Panc1 (cell line): ENCODE results near the gene TRIM44. TPM values are rescaled to one million over a fixed set of nuclear protein-coding genes. Genes with fewer than 3 reads are reported as not detected.

ENCODE experiments used
- ATAC-seq: fragments of 200-7000 bp; cut with Tn5 transposase; 2 replicates; pipeline ENCODE4 v1.9.1; 2020; ENCODE audit warnings: mild to moderate bottlenecking, moderate library complexity
- BruUV-seq: library from RNA; stranded (reverse); fragments of 400-500 nt; replicated peaks from 2 replicates; lab custom pipeline; 2021; lab: Mats Ljungman, UMichigan
- CTCF ChIA-PET: fragments of 300-600 bp; sonication (Branson Sonifier 250); formaldehyde crosslinking; loops from one replicate; lab custom pipeline; 2022; ENCODE audit warnings: antibody characterized with exemption; lab: Charles Lee
- POLR2A ChIA-PET: fragments of 300-600 bp; sonication (Branson Sonifier 250); formaldehyde crosslinking; loops from one replicate; lab custom pipeline; 2022; ENCODE audit warnings: antibody characterized with exemption; lab: Charles Lee
- DNase-seq: peaks from one replicate; pipeline ENCODE4 v3.0.0-alpha.2; 2010; ENCODE audit warnings: low read depth, low spot score
- H3K27ac ChIP-seq: 2 replicates; pipeline ENCODE4 v1.5.1; 2011; ENCODE audit warnings: mild to moderate bottlenecking, low read length, inconsistent platforms
- H3K27me3 ChIP-seq: fragments of 200-500 bp; sonication (Bioruptor generic); 2 replicates; pipeline ENCODE4 v1.6.0; 2014; ENCODE audit warnings: low read length, inconsistent platforms; ENCODE audit not compliant: control insufficient read depth, insufficient read depth
- H3K36me3 ChIP-seq: fragments of 200-500 bp; sonication (Bioruptor generic); 2 replicates; pipeline ENCODE4 v1.5.1; 2014; ENCODE audit warnings: inconsistent platforms, mild to moderate bottlenecking, low read length, moderate library complexity; ENCODE audit not compliant: control insufficient read depth, insufficient read depth
- H3K4me1 ChIP-seq: 2 replicates; pipeline ENCODE4 v1.5.1; 2011; ENCODE audit warnings: inconsistent platforms, mild to moderate bottlenecking, low read length, moderate library complexity; ENCODE audit not compliant: control insufficient read depth, insufficient read depth
- H3K4me3 ChIP-seq, 2 experiments: 2 replicates each; pipeline ENCODE4 v1.5.1; 2011 to 2012; ENCODE audit warnings: low read depth in 2 of 2, low read length in 2 of 2, mild to moderate bottlenecking in 2 of 2, inconsistent platforms in 1 of 2, moderate library complexity in 1 of 2
- H3K9me3 ChIP-seq: fragments of 200-500 bp; sonication (Bioruptor generic); 2 replicates; pipeline ENCODE4 v1.5.1; 2014; ENCODE audit warnings: low read depth, mild to moderate bottlenecking, inconsistent platforms, low read length, moderate library complexity; ENCODE audit not compliant: control insufficient read depth, insufficient read depth
- POLR2AphosphoS5 ChIP-seq: IDR thresholded peaks from 2 replicates; pipeline ENCODE4 v1.6.1; 2012; ENCODE audit warnings: mild to moderate bottlenecking, low read depth, low read length, moderate library complexity
- REST ChIP-seq, 2 experiments: IDR thresholded peaks; 2 replicates each; pipeline ENCODE4 v1.6.1; 2011 to 2012; ENCODE audit warnings: low read depth in 2 of 2, control low read depth in 1 of 2, low read length in 1 of 2, mild to moderate bottlenecking in 1 of 2, moderate library complexity in 1 of 2; ENCODE audit not compliant: insufficient read depth in 1 of 2
- SIN3A ChIP-seq: IDR thresholded peaks from 2 replicates; pipeline ENCODE4 v1.6.1; 2012; ENCODE audit warnings: low read depth, mild to moderate bottlenecking, low read length, moderate library complexity, borderline replicate concordance; ENCODE audit not compliant: insufficient read depth
- TCF7L2 ChIP-seq: IDR thresholded peaks from 2 replicates; pipeline ENCODE4 v1.6.1; 2011; ENCODE audit warnings: mild to moderate bottlenecking, low read depth, low read length, inconsistent platforms
- in situ Hi-C: cut with HindIII; loops from 2 replicates; pipeline ENCODE4 v1.10.0; 2016; ENCODE audit warnings: low sequenced_read_pairs, low pct_unique_long_range_greater_than_20kb
- intact Hi-C: fragments of 100-400 bp; cut with micrococcal nuclease; formaldehyde crosslinking; loops from one replicate; pipeline ENCODE4 v1.10.0; 2022; ENCODE audit not compliant: unreplicated experiment
- total RNA-seq: library from RNA; stranded (reverse); gene quantifications from one replicate; pipeline ENCODE4 v1.2.1, GENCODE V29; 2021; ENCODE audit not compliant: unreplicated experiment
- TF ChIP-seq, protein P1 (sequence below): fragments of 450-650 bp; IDR thresholded peaks from 2 replicates; pipeline ENCODE4 v1.5.1; 2017; ENCODE audit warnings: mild to moderate bottlenecking

The TRIM44 gene
- total RNA-seq, 1 experiment from 2014 or later = 80.3 TPM

- peaks cover 38% of the 10 kb centered on the region for H3K4me1 ChIP-seq
- intact Hi-C loops (loop anchor here (5.0 to 10.0 kb wide), 3 partner anchors 205 to 530 kb away; no protein-coding TSS in a partner anchor), in situ Hi-C loops (no loop called here)
- no peaks in the 10 kb centered on the region for H3K9me3 ChIP-seq
- CTCF ChIA-PET = interaction anchor here (0.7 to 1.0 kb wide), 2 partner anchors 205 to 674 kb away, joined by 5 to 7 read pairs; no protein-coding TSS in a partner anchor
- ATAC-seq (no peak), DNase-seq (no peak)
- no peaks in the 10 kb centered on the region for H3K36me3 ChIP-seq
- peaks cover 2% of the 10 kb centered on the region for H3K27me3 ChIP-seq
- peak overlapping the region; percentile 68 for H3K27ac ChIP-seq
- TF ChIP-seq TCF7L2 (no peak), REST (IDR thresholded peaks at IDR 0.05; ENCODE audit: insufficient read depth in 1 of 2, low read depth in 2 of 2, low read length in 1 of 2) (no peak), POLR2AphosphoS5 (no peak), SIN3A (no peak)
- TF ChIP-seq, protein P1, sequence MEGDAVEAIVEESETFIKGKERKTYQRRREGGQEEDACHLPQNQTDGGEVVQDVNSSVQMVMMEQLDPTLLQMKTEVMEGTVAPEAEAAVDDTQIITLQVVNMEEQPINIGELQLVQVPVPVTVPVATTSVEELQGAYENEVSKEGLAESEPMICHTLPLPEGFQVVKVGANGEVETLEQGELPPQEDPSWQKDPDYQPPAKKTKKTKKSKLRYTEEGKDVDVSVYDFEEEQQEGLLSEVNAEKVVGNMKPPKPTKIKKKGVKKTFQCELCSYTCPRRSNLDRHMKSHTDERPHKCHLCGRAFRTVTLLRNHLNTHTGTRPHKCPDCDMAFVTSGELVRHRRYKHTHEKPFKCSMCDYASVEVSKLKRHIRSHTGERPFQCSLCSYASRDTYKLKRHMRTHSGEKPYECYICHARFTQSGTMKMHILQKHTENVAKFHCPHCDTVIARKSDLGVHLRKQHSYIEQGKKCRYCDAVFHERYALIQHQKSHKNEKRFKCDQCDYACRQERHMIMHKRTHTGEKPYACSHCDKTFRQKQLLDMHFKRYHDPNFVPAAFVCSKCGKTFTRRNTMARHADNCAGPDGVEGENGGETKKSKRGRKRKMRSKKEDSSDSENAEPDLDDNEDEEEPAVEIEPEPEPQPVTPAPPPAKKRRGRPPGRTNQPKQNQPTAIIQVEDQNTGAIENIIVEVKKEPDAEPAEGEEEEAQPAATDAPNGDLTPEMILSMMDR = no peak
- POLR2A ChIA-PET = no interaction called here
- TSS peak; percentile 71 for BruUV-seq
- peak overlapping the region; percentile 68 to 75 for H3K4me3 ChIP-seq
Measured at GRCh38 chr11:35617316-35617686, 45.3 kb upstream of the TRIM44 start.

- intact Hi-C loops = loop anchor here (5.0 to 10.0 kb wide), 3 partner anchors 204 to 529 kb away; no protein-coding TSS in a partner anchor
- no TSS peak for BruUV-seq
- H3K4me3 ChIP-seq = peak within 1 kb of the TSS; percentile 68 to 75
- POLR2A ChIA-PET = interaction anchor here (1.0 kb wide), 1 partner anchor 207 kb away, joined by 3 read pairs; no protein-coding TSS in a partner anchor
- TF ChIP-seq SIN3A = 0 out of 2 replicates have a peak, but pooled peaks have one; percentile 26
- TF ChIP-seq, protein P1 = no peak
- H3K27ac ChIP-seq = peak within 1 kb of the TSS; percentile 85
- CTCF ChIA-PET = interaction anchor here (0.7 to 1.0 kb wide), 3 partner anchors 130 to 673 kb away, joined by 3 to 7 read pairs (median 5); no protein-coding TSS in a partner anchor
- H3K4me1 ChIP-seq = peaks cover 44% of the 10 kb centered on the region
- no peaks in the 10 kb centered on the region for H3K36me3 ChIP-seq
- DNase-seq (no peak), ATAC-seq (peak; percentile 76)
- no peaks in the 10 kb centered on the region; the same call in 1 of the 2 replicates for H3K27me3 ChIP-seq
- no peaks in the 10 kb centered on the region for H3K9me3 ChIP-seq
- in situ Hi-C loops = no loop called here
Measured at GRCh38 chr11:35617687-35618496, 44.7 kb upstream of the TRIM44 start, which contains the start of gene FJX1. Gene FJX1, plus strand, starts transcription at chr11:35618460. Its CDS starts 177 bp downstream, at chr11:35618637.
